BLaER1 (cell line): ENCODE measurements around the gene NR0B1.

ENCODE experiments used
- H3K27ac ChIP-seq: shearing (Covaris generic); formaldehyde crosslinking; 2 replicates; pipeline ENCODE4 v1.8.1; 2022
- H3K27me3 ChIP-seq: shearing (Covaris generic); formaldehyde crosslinking; 2 replicates; pipeline ENCODE4 v1.8.1; 2022
- H3K36me3 ChIP-seq: shearing (Covaris generic); formaldehyde crosslinking; 2 replicates; pipeline ENCODE4 v1.8.1; 2022
- H3K4me1 ChIP-seq: shearing (Covaris generic); formaldehyde crosslinking; 2 replicates; pipeline ENCODE4 v1.8.1; 2022
- H3K4me2 ChIP-seq: shearing (Covaris generic); formaldehyde crosslinking; 2 replicates; pipeline ENCODE4 v1.8.1; 2022
- H3K4me3 ChIP-seq: shearing (Covaris generic); formaldehyde crosslinking; 2 replicates; pipeline ENCODE4 v1.8.1; 2022
- H3K9ac ChIP-seq: shearing (Covaris generic); formaldehyde crosslinking; 2 replicates; pipeline ENCODE4 v1.8.1; 2022
- H3K9me3 ChIP-seq: shearing (Covaris generic); formaldehyde crosslinking; 2 replicates; pipeline ENCODE4 v1.8.1; 2022
- H4K20me1 ChIP-seq: shearing (Covaris generic); formaldehyde crosslinking; 2 replicates; pipeline ENCODE4 v1.8.1; 2022
- Cebpa-rat ChIP-seq: shearing (Covaris generic); IDR thresholded peaks from 2 replicates; pipeline ENCODE4 v1.8.1; 2022

The NR0B1 gene

GRCh38 chrX:30309139-30309571 lies at the start of gene NR0B1:
TSS of gene NR0B1 (minus strand) at chrX:30309390. CDS start at chrX:30309363, 27 bp downstream.
- Histone ChIP-seq H3K4me3 (peak within 1 kb of the TSS; percentile 60), H3K4me2 (peak within 1 kb of the TSS; percentile 84), H3K4me1 (peaks cover 9% of the 10 kb centered on the region; the same call in 1 of the 2 replicates), H3K36me3 (no peaks in the 10 kb centered on the region), H3K27me3 (peaks cover 28% of the 10 kb centered on the region), H3K9me3 (peaks cover 17% of the 10 kb centered on the region), H3K9ac (no peak within 1 kb of the TSS), H3K27ac (no peak within 1 kb of the TSS), H4K20me1 (no peaks in the 10 kb centered on the region)
- no peak for TF ChIP-seq Cebpa-rat

- no peak for TF ChIP-seq Cebpa-rat
- H3K4me3 ChIP-seq = no peak overlapping the region
- H3K36me3 ChIP-seq = no peaks in the 10 kb centered on the region
- no peak overlapping the region for H3K4me2 ChIP-seq
- H3K27ac ChIP-seq = no peak overlapping the region
- no peaks in the 10 kb centered on the region for H3K4me1 ChIP-seq
- H3K27me3 ChIP-seq = no peaks in the 10 kb centered on the region
- no peak overlapping the region for H3K9ac ChIP-seq
- no peaks in the 10 kb centered on the region for H4K20me1 ChIP-seq
- peaks cover 17% of the 10 kb centered on the region for H3K9me3 ChIP-seq
These were observed 40.8 kb upstream of the NR0B1 start for GRCh38 chrX:30349946-30350345.

GRCh38 chrX:30343206-30343605 lies 34.0 kb upstream of the NR0B1 start:
- no peak overlapping the region for H3K27ac ChIP-seq
- H3K4me1 ChIP-seq = no peaks in the 10 kb centered on the region
- no peak overlapping the region for H3K4me2 ChIP-seq
- H3K27me3 ChIP-seq = no peaks in the 10 kb centered on the region
- no peaks in the 10 kb centered on the region for H4K20me1 ChIP-seq
- no peak for TF ChIP-seq Cebpa-rat
- no peak overlapping the region for H3K9ac ChIP-seq
- no peaks in the 10 kb centered on the region for H3K9me3 ChIP-seq
- H3K36me3 ChIP-seq = no peaks in the 10 kb centered on the region
- no peak overlapping the region for H3K4me3 ChIP-seq

- Histone ChIP-seq H3K27ac (no peak overlapping the region), H3K27me3 (no peaks in the 10 kb centered on the region), H3K4me2 (no peak overlapping the region)
These were observed 31.6 kb upstream of the NR0B1 start for GRCh38 chrX:30340753-30341152.

DNA sequence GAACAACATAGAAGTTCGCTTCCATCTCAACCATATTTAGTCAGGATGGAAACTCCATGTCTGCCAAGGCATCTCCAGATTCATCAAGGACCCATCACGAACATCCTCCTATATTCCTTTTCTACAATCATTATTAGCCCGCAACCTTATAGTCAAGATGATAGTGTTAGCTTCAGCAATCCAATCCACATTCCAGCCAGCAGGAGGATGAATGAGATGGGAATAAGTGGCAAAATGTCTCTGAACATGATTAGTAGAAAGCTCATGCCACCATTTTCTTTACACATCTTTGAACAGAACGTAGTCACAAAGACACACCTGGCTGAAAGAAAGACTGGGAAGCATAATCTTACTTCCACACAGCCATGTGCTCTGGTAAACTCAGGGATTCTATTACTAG lies 18.6 kb upstream of the NR0B1 start:
- no peaks in the 10 kb centered on the region for H3K36me3 ChIP-seq
- H3K9me3 ChIP-seq = no peaks in the 10 kb centered on the region
- no peak overlapping the region for H3K4me3 ChIP-seq
- H4K20me1 ChIP-seq = no peaks in the 10 kb centered on the region
- TF ChIP-seq Cebpa-rat = no peak
- H3K27ac ChIP-seq = no peak overlapping the region
- no peaks in the 10 kb centered on the region for H3K4me1 ChIP-seq
- no peak overlapping the region for H3K4me2 ChIP-seq
- H3K27me3 ChIP-seq = no peaks in the 10 kb centered on the region
- no peak overlapping the region for H3K9ac ChIP-seq

More at GRCh38 chrX:30340753-30341152, 31.6 kb upstream of the NR0B1 start:
- Histone ChIP-seq H3K4me1 (no peaks in the 10 kb centered on the region), H3K9ac (no peak overlapping the region), H3K36me3 (no peaks in the 10 kb centered on the region), H3K9me3 (no peaks in the 10 kb centered on the region), H3K4me3 (no peak overlapping the region), H4K20me1 (no peaks in the 10 kb centered on the region)
- TF ChIP-seq Cebpa-rat = no peak

DNA sequence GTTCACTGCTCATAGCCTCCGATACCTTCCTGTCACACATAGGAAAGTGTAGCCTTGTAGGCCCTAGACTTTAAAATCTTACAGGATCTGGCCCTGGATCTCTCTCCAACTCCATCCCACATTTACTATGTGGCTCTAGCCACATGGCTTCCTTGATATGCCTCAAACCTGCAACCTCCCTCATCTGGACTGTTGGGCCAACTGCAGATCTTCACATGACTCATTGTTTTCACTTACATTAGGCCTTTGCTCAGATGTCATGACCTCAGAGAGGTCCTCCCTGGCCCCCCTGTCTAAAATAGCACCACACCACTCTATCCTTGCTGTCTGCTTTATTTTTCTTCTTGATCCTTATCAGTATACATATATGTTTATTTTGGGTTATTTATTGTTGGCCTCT lies 8.1 kb upstream of the NR0B1 start:
- Histone ChIP-seq H3K9ac (no peak overlapping the region), H3K27me3 (no peaks in the 10 kb centered on the region), H3K4me2 (no peak overlapping the region), H3K4me3 (no peak overlapping the region), H3K27ac (no peak overlapping the region), H3K9me3 (no peaks in the 10 kb centered on the region), H3K4me1 (no peaks in the 10 kb centered on the region), H4K20me1 (no peaks in the 10 kb centered on the region), H3K36me3 (no peaks in the 10 kb centered on the region)
- TF ChIP-seq Cebpa-rat = no peak

- no peaks in the 10 kb centered on the region for H3K36me3 ChIP-seq
- H3K9me3 ChIP-seq = peaks cover 15% of the 10 kb centered on the region
- TF ChIP-seq Cebpa-rat = no peak
- peaks cover 3% of the 10 kb centered on the region; the same call in 1 of the 2 replicates for H3K4me1 ChIP-seq
- H3K4me2 ChIP-seq = no peak overlapping the region
- no peak overlapping the region for H3K9ac ChIP-seq
- peaks cover 16% of the 10 kb centered on the region for H3K27me3 ChIP-seq
- H4K20me1 ChIP-seq = no peaks in the 10 kb centered on the region
- no peak overlapping the region for H3K4me3 ChIP-seq
- H3K27ac ChIP-seq = no peak overlapping the region
These were observed 4.1 kb upstream of the NR0B1 start for GRCh38 chrX:30313322-30313721.

GRCh38 chrX:30312858-30313257 lies 3.7 kb upstream of the NR0B1 start:
- no peak overlapping the region for H3K4me3 ChIP-seq
- no peaks in the 10 kb centered on the region for H4K20me1 ChIP-seq
- H3K9ac ChIP-seq = no peak overlapping the region
- no peaks in the 10 kb centered on the region for H3K36me3 ChIP-seq
- no peak overlapping the region for H3K27ac ChIP-seq
- H3K9me3 ChIP-seq = peaks cover 17% of the 10 kb centered on the region
- peaks cover 8% of the 10 kb centered on the region; the same call in 1 of the 2 replicates for H3K4me1 ChIP-seq
- H3K4me2 ChIP-seq = no peak overlapping the region
- no peak for TF ChIP-seq Cebpa-rat
- H3K27me3 ChIP-seq = peaks cover 21% of the 10 kb centered on the region

DNA sequence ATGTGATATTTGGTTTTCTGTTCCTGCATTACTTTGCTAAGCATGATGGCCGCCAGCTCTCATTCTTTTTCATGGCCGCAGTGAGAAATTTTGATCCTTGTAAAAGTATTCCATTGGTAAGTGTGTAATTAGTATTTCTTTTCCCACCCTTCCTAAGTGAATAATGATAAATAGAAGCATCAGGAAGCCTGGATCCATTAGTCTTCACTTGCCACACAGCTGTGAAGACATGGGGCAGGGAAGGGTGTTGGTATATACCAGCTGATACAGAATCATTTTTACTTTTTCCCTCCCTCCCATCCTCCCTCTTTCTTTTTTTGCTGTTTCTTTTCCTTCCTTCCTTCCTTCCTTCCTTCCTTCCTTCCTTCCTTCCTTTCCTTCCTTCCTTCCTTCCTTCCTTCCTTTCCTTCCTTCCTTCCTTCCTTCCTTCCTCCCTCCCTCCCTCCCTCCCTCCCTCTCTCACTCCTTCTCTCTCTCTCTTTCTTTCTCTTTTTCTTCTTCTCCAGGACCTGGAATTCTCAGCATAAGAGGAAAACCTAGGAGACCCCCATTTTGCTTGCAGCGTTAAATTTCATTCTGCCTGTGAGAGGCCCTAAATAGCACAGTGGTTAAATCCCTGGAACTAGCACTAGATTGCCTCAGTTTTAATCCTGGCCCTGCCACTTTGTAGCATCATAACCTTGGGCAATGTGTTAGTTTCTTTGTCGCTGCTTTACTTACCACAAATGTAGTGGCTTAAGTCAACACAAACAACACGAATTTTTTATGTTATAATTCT lies 1.4 kb upstream of the NR0B1 start:
- Histone ChIP-seq H3K4me3 (no peak overlapping the region), H3K27me3 (peaks cover 28% of the 10 kb centered on the region), H4K20me1 (no peaks in the 10 kb centered on the region), H3K36me3 (no peaks in the 10 kb centered on the region), H3K9ac (no peak overlapping the region), H3K4me1 (peaks cover 9% of the 10 kb centered on the region; the same call in 1 of the 2 replicates), H3K4me2 (no peak overlapping the region), H3K27ac (no peak overlapping the region), H3K9me3 (peaks cover 17% of the 10 kb centered on the region)
- no peak for TF ChIP-seq Cebpa-rat

DNA sequence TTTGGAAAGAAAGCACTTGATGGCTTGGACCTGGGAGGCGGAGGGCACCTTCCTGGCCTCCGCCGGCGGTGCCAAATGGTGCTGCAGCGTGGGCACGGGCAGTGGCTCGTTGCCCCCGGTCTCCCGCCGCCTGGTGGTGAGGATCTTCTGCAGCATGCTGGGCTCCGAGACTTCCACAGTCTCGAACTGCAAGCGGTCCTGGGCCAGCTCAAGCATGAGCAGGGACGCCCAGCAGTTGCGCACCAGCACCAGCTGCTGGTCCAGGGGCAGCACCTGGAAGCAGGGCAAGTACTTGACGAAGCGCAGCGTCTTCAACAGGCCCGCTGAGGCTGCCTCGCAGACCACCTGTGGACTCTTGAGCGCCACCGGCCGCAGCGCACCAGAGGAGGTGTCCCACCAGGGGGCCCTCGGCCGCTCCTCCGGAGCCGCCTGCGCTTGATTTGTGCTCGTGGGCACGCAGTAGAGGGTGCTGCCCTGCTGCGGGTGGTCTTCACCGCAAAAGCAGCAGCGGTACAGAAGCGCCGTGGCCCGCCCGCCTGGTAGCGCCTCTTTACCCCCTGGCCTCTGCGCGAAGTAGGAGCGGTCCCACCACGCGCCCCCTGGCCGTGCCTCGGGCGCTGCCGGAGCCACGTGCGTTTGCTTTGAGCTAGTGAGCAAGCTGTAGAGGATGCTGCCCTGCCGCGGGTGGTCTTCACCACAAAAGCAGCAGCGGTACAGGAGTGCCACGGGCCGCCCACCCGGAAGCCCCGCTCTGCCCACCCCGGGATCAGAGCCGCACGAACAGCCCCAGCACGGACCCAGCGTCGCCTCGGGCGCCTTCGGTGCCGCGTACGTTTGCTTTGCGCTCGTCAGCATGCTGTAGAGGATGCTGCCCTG lies 689 bp downstream of the NR0B1 start:
- no peak for TF ChIP-seq Cebpa-rat
- Histone ChIP-seq H3K4me2 (peak overlapping the region; percentile 84), H3K4me3 (peak overlapping the region; percentile 60), H4K20me1 (no peaks in the 10 kb centered on the region), H3K27ac (no peak overlapping the region), H3K36me3 (no peaks in the 10 kb centered on the region), H3K27me3 (peaks cover 28% of the 10 kb centered on the region), H3K4me1 (peaks cover 9% of the 10 kb centered on the region; the same call in 1 of the 2 replicates), H3K9me3 (peaks cover 17% of the 10 kb centered on the region), H3K9ac (no peak overlapping the region)
